Activated T-cell treated with anti-CD3 and anti-CD28 coated beads, Interleukin-2, amount 50 U/mL, for 24 hours (primary cell): ENCODE data around the gene TAGLN2.

ENCODE experiments used
- DNase-seq: peaks from one replicate; pipeline ENCODE4 v3.0.0-alpha.2; 2020
- H3K27ac Mint-ChIP-seq: 2 replicates; pipeline ENCODE4 v1.8.0; 2020; ENCODE audit warnings: mild to moderate bottlenecking, mixed read lengths
- H3K27me3 Mint-ChIP-seq: 2 replicates; pipeline ENCODE4 v1.8.0; 2020; ENCODE audit warnings: mixed read lengths
- H3K36me3 Mint-ChIP-seq: 2 replicates; pipeline ENCODE4 v1.8.0; 2020; ENCODE audit warnings: low read depth, mixed read lengths
- H3K4me1 Mint-ChIP-seq: 2 replicates; pipeline ENCODE4 v1.8.0; 2020; ENCODE audit warnings: low read depth, mixed read lengths
- H3K4me3 Mint-ChIP-seq: 2 replicates; pipeline ENCODE4 v1.8.0; 2020; ENCODE audit warnings: mild to moderate bottlenecking, moderate library complexity, mixed read lengths
- H3K9me3 Mint-ChIP-seq: 2 replicates; pipeline ENCODE4 v1.8.0; 2020; ENCODE audit warnings: mixed read lengths

Gene TAGLN2

DNA sequence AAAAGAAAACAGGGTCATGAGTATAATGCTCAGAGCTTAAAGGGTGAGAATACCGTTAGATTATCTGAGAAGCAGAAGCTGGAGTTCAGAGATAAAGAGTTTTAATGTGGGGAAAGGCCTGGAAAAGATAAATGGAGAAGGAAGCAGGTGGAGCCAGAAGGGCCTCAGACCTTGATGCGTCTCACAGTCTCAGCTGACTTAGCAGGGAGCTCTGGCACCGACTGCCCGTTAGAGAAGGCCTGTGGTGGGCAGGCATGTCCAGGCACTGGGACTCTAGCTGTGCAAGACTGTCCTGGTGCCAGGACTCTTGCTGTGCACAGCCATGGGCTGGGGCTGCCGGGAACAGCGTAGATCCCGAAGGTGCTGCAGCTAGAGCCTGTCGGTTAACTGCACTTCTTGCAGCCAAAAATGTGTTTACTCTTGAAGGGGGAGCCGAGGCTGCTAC lies 32.5 kb upstream of the TAGLN2 start:
- H3K27me3 Mint-ChIP-seq: peaks cover 17% of the 10 kb centered on the region

DNA sequence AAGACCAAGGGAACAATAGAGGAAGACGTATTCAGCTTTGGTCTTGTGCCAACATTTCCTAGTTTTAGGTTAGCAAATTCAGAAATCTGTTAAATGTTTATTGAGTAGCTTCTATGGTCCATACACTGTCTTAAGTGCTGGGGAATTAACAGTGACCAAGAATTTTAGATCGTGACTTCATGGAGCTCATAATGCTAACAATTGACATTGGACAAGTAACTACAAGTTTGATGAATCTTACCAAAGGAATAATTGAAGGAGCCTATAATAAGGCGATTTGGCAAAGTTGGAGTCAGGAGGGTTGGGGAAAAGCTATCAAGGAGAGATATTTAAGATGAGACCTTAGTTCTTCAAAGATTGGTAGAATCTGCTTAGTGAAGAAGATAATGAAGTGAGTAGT lies 30.1 kb upstream of the TAGLN2 start:
- Mint-ChIP-seq H3K36me3 (no peaks in the 10 kb centered on the region), H3K27ac (no peak overlapping the region), H3K9me3 (no peaks in the 10 kb centered on the region), H3K4me3 (no peak overlapping the region), H3K4me1 (peaks cover 10% of the 10 kb centered on the region), H3K27me3 (peaks cover 35% of the 10 kb centered on the region)
- DNase-seq: no peak

More for the DNA sequence above, 32.5 kb upstream of the TAGLN2 start:
- Mint-ChIP-seq H3K27ac (no peak overlapping the region), H3K4me1 (peaks cover 10% of the 10 kb centered on the region), H3K36me3 (no peaks in the 10 kb centered on the region), H3K4me3 (no peak overlapping the region), H3K9me3 (no peaks in the 10 kb centered on the region)
- no peak for DNase-seq

DNA sequence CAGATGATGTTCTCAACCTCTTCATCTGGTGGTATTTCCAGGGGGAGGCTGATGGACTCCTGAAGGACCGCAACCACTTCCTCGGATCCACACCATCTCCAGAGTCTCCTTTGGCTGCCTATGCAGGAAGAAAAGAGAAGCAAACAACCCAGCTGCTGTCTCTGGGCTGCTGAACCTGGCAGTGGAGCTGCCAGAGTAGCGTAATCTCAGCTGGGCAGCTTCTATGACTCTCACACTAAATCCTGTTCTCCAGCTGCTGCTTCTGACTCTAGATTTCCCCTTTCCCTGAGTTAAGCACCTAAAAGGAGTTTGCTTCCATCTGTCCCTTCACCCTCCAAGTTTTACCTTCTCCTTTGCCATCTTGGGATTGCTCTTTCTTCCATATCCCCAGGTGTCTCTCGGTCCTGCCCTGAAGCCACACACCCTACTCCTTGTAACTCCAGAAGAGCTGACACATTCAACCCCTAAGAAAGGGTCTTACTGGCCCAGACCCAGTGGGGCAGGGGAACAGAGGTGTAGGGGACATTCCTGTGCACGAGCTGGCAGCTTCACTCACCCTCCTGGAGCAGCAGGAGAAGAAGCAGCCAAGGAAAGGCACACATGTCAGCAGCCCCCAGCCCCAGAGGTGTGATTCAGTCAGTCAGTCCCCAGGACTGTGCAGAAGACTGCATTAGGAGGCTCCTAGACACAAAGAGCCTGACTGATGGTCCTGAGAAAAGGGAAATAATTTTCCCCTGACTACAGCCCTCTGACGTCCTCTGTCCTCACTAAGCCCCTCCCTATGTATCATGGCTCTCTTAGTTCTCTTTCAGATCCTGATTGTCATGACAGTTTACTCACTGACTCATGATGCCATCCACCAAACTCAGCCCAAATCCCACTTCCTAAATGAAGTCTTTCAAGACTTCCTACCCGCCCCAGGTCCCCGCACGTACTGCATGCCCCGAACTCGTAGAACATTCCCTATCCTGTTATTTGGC lies 28.5 kb upstream of the TAGLN2 start, which contains the start of gene SLAMF9:
SLAMF9 (minus strand) TSS at position 702 of the 980 bp plus-strand sequence; CDS start at position 602, 100 bp downstream.
- no peaks in the 10 kb centered on the region for H3K36me3 Mint-ChIP-seq
- H3K27me3 Mint-ChIP-seq: peaks cover 37% of the 10 kb centered on the region
- peaks cover 3% of the 10 kb centered on the region for H3K4me1 Mint-ChIP-seq
- no peaks in the 10 kb centered on the region for H3K9me3 Mint-ChIP-seq
- no peak within 1 kb of the TSS for H3K4me3 Mint-ChIP-seq
- no peak for DNase-seq
- H3K27ac Mint-ChIP-seq: no peak within 1 kb of the TSS

DNA sequence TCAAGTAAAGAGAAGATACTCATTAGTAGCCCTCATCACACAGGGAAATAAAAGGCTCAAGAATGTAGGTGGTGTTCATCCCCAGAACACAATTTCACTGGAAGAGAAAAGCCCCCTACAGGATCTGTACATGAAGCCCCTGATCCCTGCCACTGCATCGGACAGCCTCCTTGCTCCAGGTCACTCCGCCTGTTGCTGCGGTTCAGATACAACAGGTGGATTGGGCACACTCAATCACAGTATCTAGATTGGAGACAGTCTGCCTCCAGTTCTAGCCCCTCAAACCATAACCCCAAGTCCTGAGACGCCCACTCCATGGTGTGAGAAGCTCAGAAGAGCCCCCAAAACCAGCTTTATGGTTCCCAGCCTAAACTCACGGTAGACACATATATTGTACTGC lies 27.6 kb upstream of the TAGLN2 start:
- Mint-ChIP-seq H3K4me1 (no peaks in the 10 kb centered on the region), H3K27me3 (peaks cover 37% of the 10 kb centered on the region), H3K4me3 (no peak overlapping the region), H3K27ac (no peak overlapping the region), H3K36me3 (no peaks in the 10 kb centered on the region), H3K9me3 (no peaks in the 10 kb centered on the region)
- DNase-seq: no peak

DNA sequence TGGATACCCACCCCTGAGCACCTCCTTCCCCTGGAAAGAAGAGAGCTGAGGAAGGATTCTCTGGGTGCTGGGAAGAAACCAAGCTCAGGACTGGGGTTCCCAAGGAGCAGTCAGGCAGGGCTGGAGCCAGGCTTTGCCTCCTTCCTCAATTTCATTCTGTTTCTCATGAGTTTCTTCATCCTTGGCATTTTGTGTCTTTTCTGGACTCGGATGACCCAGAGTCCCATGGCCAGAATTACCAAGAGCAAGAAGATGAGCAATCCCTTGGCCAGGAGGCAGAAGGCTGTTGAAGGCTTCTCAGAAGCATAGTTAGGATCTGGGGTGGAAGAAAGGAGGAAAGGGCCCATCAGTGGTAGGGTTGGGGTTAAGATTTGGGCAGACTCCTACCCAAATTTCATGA lies 26.2 kb upstream of the TAGLN2 start:
- H3K27ac Mint-ChIP-seq: no peak overlapping the region
- H3K9me3 Mint-ChIP-seq: no peaks in the 10 kb centered on the region
- H3K4me3 Mint-ChIP-seq: no peak overlapping the region
- H3K27me3 Mint-ChIP-seq: peaks cover 38% of the 10 kb centered on the region
- H3K4me1 Mint-ChIP-seq: no peaks in the 10 kb centered on the region
- H3K36me3 Mint-ChIP-seq: no peaks in the 10 kb centered on the region
- DNase-seq: no peak

DNA sequence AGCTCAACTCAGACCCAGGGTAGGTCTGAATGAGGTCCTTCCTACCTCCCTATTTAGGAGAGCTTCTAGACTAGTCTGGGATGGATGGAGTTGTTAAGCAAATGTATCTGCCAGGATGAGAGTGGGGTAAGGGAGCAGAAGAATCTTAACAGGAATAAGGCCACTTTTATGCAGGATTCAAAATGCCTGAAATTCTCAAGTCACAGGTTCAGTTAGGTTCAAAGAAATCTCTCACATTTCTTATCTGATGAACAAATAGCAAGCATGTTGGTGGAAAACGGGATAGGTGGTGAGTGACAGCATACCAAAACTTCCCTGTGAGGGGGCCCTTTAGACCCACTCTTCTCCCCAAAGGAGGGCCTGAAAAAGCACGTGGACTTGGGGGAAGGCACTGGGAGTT lies 25.7 kb upstream of the TAGLN2 start:
- Mint-ChIP-seq H3K27me3 (peaks cover 43% of the 10 kb centered on the region), H3K36me3 (no peaks in the 10 kb centered on the region), H3K4me3 (no peak overlapping the region), H3K9me3 (no peaks in the 10 kb centered on the region), H3K4me1 (peaks cover 2% of the 10 kb centered on the region), H3K27ac (no peak overlapping the region)
- no peak for DNase-seq

DNA sequence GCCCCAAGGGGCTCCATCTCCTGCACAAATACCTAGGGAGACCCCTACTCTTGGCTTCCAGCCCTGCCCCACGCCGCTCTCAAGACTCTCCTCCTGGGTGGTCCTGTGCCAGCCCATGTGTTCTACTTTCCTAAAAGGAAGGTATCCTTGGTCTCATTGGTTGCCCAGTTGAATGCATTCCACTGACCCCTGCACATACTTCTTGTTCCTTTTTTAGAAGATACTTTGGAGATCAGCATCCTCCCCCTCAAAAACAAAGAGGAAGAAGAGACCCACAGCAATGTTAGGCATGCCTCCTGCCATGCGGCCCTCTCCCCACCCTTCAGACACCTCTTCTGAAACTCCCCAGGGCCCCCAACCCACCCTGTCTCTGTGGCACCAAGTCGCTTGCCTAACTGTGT lies 24.7 kb upstream of the TAGLN2 start:
- Mint-ChIP-seq H3K36me3 (no peaks in the 10 kb centered on the region), H3K4me1 (peaks cover 7% of the 10 kb centered on the region), H3K4me3 (no peak overlapping the region), H3K27ac (no peak overlapping the region), H3K27me3 (peaks cover 48% of the 10 kb centered on the region), H3K9me3 (no peaks in the 10 kb centered on the region)
- DNase-seq: no peak

DNA sequence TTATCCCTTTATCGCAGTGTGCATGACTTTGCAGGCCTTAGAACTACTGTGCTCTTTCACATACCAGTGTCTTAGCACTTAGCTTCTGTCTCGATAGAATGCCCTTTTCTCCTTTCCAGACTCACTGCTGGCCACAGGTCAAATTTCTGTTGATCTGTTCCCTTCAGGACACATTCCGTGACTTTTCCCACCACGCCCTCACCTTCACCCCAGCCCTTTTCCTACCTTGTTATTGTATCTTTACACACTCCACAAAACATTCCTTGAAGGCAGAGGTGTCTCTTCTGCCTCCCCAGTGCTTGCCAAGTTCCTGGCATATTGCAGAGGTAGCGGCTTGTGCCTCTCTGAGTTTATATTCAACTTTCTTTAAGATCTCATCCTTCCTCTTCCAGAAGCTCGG lies 23.8 kb upstream of the TAGLN2 start:
- Mint-ChIP-seq H3K27ac (no peak overlapping the region), H3K9me3 (no peaks in the 10 kb centered on the region), H3K36me3 (no peaks in the 10 kb centered on the region), H3K4me3 (no peak overlapping the region), H3K4me1 (peaks cover 7% of the 10 kb centered on the region), H3K27me3 (peaks cover 53% of the 10 kb centered on the region)
- no peak for DNase-seq

DNA sequence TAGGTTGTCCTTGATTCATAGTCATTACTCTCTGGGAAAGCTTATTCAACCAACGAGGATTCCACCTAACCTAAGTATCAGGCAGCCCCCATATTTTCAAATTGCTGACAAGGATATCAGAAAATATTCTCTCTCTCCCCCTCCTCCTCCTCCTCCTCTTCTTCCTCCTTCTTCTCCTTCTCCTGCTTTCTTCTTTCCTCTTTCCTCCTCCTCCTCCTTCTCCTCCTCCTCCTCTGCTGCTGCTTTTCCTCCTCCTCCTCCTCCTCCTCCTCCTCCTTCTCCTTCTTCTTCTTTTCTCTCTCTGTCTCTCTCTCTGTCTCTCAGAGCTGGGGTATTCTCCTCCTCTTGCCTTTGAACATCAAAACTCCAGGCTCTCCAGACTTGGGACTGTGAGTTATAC lies 22.6 kb upstream of the TAGLN2 start:
- no peaks in the 10 kb centered on the region for H3K9me3 Mint-ChIP-seq

DNA sequence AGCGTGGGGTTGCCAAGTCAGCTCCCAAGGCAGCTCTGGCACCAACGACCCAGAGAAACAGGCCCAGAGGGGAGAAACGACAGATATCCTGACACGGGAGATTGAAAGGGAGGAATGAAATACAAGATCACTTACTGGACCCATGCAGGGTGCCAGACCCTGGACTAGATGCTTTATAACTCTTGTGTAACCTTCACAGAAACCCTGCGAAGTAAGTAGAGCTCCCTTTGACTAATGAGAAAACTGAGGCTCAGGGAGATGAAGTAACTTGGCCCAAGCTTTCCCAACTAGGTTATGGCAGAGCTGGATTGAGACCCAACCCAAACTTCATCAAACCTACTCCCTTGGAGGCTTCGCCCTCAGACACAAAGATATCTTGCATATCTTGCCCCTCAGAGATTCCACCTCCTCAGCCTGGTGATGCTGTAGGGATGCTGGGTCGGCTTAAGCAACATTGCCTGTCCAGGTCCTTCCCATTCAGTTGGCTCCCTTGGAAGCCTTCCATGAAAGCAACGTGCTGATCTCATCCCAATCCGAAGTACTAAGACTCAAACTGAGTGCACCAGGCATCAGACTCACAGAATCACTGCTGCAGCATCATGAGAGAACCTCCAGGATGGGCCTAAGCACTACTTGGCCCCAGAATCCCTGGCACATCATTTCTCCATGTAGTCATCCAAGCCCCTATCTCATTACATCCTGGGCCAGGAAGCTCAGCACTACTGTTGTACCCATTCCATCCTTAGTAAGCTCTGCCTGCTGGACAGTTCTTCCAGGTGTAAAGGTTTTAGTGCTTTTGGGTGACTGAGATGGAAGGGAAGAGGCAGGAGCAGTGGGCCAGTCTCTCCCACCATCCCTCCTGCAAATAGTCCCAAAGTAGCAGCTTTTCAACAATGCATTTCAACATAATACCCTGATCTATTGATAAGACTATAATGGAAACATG lies 21.2 kb upstream of the TAGLN2 start:
- Mint-ChIP-seq H3K4me3 (no peak overlapping the region), H3K27me3 (peaks cover 47% of the 10 kb centered on the region), H3K9me3 (no peaks in the 10 kb centered on the region), H3K27ac (no peak overlapping the region), H3K4me1 (peaks cover 7% of the 10 kb centered on the region), H3K36me3 (no peaks in the 10 kb centered on the region)
- DNase-seq: no peak

More for the DNA sequence above, 22.6 kb upstream of the TAGLN2 start:
- peaks cover 7% of the 10 kb centered on the region for H3K4me1 Mint-ChIP-seq
- H3K4me3 Mint-ChIP-seq: no peak overlapping the region
- no peak for DNase-seq
- peaks cover 55% of the 10 kb centered on the region for H3K27me3 Mint-ChIP-seq
- H3K27ac Mint-ChIP-seq: no peak overlapping the region
- H3K36me3 Mint-ChIP-seq: no peaks in the 10 kb centered on the region

DNA sequence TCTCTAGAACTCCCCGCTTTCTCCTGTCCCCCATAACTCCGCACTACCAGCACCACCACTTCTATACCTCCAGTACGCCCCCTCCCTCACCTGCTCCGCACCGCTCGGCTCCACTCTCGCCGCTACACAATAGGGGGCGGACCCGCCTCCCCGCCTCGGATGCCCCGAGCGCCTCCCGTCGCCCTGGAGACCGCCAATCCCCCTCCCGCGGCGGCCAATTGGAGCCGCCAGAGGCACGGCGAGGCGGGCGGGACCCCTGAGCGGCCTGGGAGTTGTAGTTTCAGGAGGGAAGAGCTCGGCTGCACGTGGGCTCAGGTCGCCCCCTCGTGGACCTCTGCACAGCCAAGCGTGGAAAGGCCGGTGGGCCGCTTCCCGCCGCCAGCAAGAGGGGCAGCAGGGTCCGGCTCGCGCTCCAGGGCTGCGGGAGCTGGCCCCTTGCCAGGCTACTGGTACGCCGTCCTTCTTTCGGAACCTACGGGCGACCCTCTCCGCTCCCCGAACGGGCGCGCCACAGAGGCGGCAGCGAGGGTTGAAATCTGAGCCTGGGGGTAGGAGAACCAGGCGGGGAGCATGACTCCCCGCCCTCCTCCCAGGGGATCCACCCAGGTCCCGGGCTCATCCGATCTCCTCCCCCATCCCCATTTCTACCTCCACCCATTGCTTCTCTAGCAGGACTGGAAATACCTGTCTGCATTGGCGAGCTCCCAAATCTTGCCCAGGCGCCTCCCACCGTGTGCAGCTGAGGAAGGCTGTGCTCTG lies 20.4 kb upstream of the TAGLN2 start, which contains the start of gene IGSF9:
IGSF9 (minus strand) TSS at position 131 of the 759 bp plus-strand sequence. CDS start 2,159 bp downstream, outside the sequence.
- peak; percentile 84 for DNase-seq
- H3K27me3 Mint-ChIP-seq: peaks cover 41% of the 10 kb centered on the region
- no peak within 1 kb of the TSS for H3K27ac Mint-ChIP-seq

DNA sequence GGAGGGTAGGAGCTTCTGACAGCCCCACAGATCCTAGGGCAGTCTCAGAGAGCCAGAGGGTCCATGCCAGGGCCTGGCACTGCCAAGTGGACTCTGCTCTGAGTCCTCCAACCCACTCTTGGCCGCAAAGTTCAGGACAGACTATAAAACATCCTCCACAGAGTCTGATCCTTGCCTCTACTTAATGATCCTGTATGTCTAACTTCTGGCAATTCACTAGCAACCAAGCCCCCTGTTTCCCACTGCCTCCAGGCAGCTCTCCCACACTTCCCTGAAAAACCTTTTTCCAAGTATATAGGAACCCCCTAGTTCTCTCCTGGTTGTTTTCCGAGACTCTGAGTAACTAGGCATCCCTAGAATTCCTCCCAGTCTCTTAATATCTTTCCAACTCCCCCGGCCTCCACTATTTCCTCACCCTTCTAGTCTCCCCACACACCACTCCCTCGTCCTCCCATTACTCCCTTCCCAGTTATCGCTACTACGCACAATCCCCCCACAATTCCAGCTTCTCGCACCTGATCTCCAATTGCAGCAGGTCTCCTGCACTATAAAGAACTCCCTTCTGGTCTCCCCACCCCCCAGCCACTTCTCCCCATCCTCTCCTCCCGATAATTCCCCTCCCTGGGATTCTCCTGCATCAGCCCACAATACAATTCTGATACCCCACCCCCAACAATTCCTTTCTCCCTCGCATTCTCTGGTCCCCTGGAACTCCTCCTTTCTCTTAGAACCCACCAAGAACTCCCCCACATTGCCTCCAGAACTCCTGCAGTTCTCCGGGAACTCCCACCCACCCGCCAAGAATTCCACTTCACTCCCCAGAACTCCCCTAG lies 19.5 kb upstream of the TAGLN2 start:
- no peaks in the 10 kb centered on the region for H3K36me3 Mint-ChIP-seq
- no peak for DNase-seq
- H3K4me1 Mint-ChIP-seq: peaks cover 7% of the 10 kb centered on the region
- no peak overlapping the region for H3K27ac Mint-ChIP-seq
- H3K4me3 Mint-ChIP-seq: peak overlapping the region; percentile 45
- peaks cover 37% of the 10 kb centered on the region for H3K27me3 Mint-ChIP-seq
- no peaks in the 10 kb centered on the region for H3K9me3 Mint-ChIP-seq

More for the DNA sequence above, 20.4 kb upstream of the TAGLN2 start, which contains the start of gene IGSF9:
- no peaks in the 10 kb centered on the region for H3K9me3 Mint-ChIP-seq
- H3K36me3 Mint-ChIP-seq: no peaks in the 10 kb centered on the region
- H3K4me3 Mint-ChIP-seq: peak within 1 kb of the TSS; percentile 45
- H3K4me1 Mint-ChIP-seq: peaks cover 7% of the 10 kb centered on the region
